IPS-11a (cell line): ENCODE data around the gene CCDC169.
A peak's percentile ranks its signal among the peaks of the same experiment; 100 is the strongest.
"Not testable (repeated sequence)": the region's sequence is repeated elsewhere in the genome, so short reads cannot be mapped to it uniquely, and the experiment has no call there.

ENCODE experiments used
- H3K4me3 ChIP-seq: one replicate; pipeline ENCODE4 v1.5.1; 2013; ENCODE audit warnings: low read depth, low read length, control low read depth

CCDC169 gene

GRCh38 chr13:36319793-36320192 lies 22.2 kb upstream of the CCDC169 start:
- not testable (repeated sequence) for H3K4me3 ChIP-seq

GRCh38 chr13:36313047-36313969 lies 15.7 kb upstream of the CCDC169 start:
- H3K4me3 ChIP-seq, result no peak overlapping the region

GRCh38 chr13:36310417-36311108 lies 12.9 kb upstream of the CCDC169 start:
- H3K4me3 ChIP-seq, result no peak overlapping the region

GRCh38 chr13:36302289-36302688 lies 4.7 kb upstream of the CCDC169 start:
- no peak overlapping the region for H3K4me3 ChIP-seq

GRCh38 chr13:36299469-36299868 lies 1.9 kb upstream of the CCDC169 start:
- H3K4me3 ChIP-seq, result not testable (repeated sequence)

GRCh38 chr13:36298535-36299068 lies 988 bp upstream of the CCDC169 start:
- H3K4me3 ChIP-seq, result peak overlapping the region; percentile 79

GRCh38 chr13:36294096-36294495 lies 3.5 kb downstream of the CCDC169 start:
- H3K4me3 ChIP-seq, result no peak overlapping the region

- H3K4me3 ChIP-seq, result no peak overlapping the region
Observed at GRCh38 chr13:36293497-36293896, 4.1 kb downstream of the CCDC169 start.

- H3K4me3 ChIP-seq, result no peak overlapping the region
Observed at GRCh38 chr13:36288794-36289391, 8.7 kb downstream of the CCDC169 start.

- no peak overlapping the region for H3K4me3 ChIP-seq
Observed at GRCh38 chr13:36286006-36286405, 11.6 kb downstream of the CCDC169 start.

GRCh38 chr13:36282821-36283432 lies 14.7 kb downstream of the CCDC169 start:
- H3K4me3 ChIP-seq, result no peak overlapping the region

- no peak overlapping the region for H3K4me3 ChIP-seq
Observed at GRCh38 chr13:36275190-36276002, 22.2 kb downstream of the CCDC169 start.

GRCh38 chr13:36273431-36273830 lies 24.2 kb downstream of the CCDC169 start:
- H3K4me3 ChIP-seq, result no peak overlapping the region

GRCh38 chr13:36261976-36262375 lies 35.6 kb downstream of the CCDC169 start:
- no peak overlapping the region for H3K4me3 ChIP-seq

- H3K4me3 ChIP-seq, result no peak overlapping the region
Observed at GRCh38 chr13:36261011-36261410, 36.6 kb downstream of the CCDC169 start.

- no peak overlapping the region for H3K4me3 ChIP-seq
Observed at GRCh38 chr13:36259361-36260137, 38.1 kb downstream of the CCDC169 start.

- no peak overlapping the region for H3K4me3 ChIP-seq
Observed at GRCh38 chr13:36258831-36259230, 38.8 kb downstream of the CCDC169 start.

- H3K4me3 ChIP-seq, result no peak overlapping the region
Observed at GRCh38 chr13:36251526-36251925, 46.1 kb downstream of the CCDC169 start.

GRCh38 chr13:36251017-36251416 lies 46.6 kb downstream of the CCDC169 start:
- H3K4me3 ChIP-seq, result no peak overlapping the region
